ENCODE measurements around the gene TCEANC. TPM values are rescaled to one million over a fixed set of nuclear protein-coding genes. Genes with fewer than 3 reads are reported as not detected.

The TCEANC gene
- total RNA-seq, 1 experiment from 2014 or later: 3.1 TPM

DNA sequence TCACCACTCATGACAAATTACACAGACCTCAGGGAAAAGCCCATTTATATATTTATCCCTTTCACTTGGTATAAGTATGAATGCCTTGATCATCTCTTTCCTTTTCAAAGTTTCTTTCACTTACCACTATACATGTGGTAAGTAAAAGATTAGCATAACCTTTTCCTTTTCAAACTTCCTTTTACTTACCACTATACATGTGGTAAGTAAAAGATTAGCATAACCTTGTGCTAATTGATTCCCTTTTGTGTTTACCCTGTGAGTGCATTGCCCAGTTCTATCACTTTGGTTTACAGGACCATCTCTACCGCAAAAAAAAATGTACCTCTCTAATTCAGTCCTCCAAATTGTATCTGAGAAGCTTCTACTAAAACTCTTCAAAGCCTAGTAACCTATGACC lies 32.7 kb upstream of the TCEANC start:
- TF ChIP-seq, protein P1, sequence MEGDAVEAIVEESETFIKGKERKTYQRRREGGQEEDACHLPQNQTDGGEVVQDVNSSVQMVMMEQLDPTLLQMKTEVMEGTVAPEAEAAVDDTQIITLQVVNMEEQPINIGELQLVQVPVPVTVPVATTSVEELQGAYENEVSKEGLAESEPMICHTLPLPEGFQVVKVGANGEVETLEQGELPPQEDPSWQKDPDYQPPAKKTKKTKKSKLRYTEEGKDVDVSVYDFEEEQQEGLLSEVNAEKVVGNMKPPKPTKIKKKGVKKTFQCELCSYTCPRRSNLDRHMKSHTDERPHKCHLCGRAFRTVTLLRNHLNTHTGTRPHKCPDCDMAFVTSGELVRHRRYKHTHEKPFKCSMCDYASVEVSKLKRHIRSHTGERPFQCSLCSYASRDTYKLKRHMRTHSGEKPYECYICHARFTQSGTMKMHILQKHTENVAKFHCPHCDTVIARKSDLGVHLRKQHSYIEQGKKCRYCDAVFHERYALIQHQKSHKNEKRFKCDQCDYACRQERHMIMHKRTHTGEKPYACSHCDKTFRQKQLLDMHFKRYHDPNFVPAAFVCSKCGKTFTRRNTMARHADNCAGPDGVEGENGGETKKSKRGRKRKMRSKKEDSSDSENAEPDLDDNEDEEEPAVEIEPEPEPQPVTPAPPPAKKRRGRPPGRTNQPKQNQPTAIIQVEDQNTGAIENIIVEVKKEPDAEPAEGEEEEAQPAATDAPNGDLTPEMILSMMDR (conservative IDR thresholded peaks at IDR 0.05): no peak
- Histone ChIP-seq H2BK120ac (ENCODE audit: low read depth, low read length, poor library complexity, severe bottlenecking) (no peak overlapping the region), H4K8ac (replicated peaks; ENCODE audit: insufficient read length, low read depth, low read length) (no peak overlapping the region), H3K23me2 (ENCODE audit: insufficient read length, low read depth, low read length, poor library complexity, severe bottlenecking) (no peaks in the 10 kb centered on the region), H2BK15ac (ENCODE audit: low read depth, low read length) (no peak overlapping the region), H3K56ac (ENCODE audit: insufficient read length, low read depth, low read length) (no peak overlapping the region), H3K27me3 (ENCODE audit: insufficient read depth, low read length) (no peaks in the 10 kb centered on the region), H3K27ac (ENCODE audit: insufficient read length, low read depth, low read length) (peak overlapping the region; percentile 55), H3K79me2 (ENCODE audit: insufficient read depth, low read length) (no peaks in the 10 kb centered on the region), H3K79me1 (ENCODE audit: insufficient read depth, low read depth, low read length, poor library complexity, severe bottlenecking) (no peaks in the 10 kb centered on the region), H4K20me1 (ENCODE audit: control insufficient read depth, insufficient read depth, insufficient read length) (no peaks in the 10 kb centered on the region), H2BK20ac (ENCODE audit: low read depth, low read length, poor library complexity, severe bottlenecking) (no peak overlapping the region), H3K9ac (ENCODE audit: extremely low read depth, insufficient read length, low read length) (no peak overlapping the region), H2BK12ac (ENCODE audit: insufficient read length, low read depth, low read length) (no peak overlapping the region), H3K4me2 (ENCODE audit: insufficient read depth, insufficient read length, low read length) (no peak overlapping the region), H2AK5ac (ENCODE audit: insufficient read length, low read length) (no peak overlapping the region), H4K91ac (ENCODE audit: insufficient read length, low read depth, low read length) (no peak overlapping the region), H2AFZ (ENCODE audit: low read length) (no peak overlapping the region), H2BK5ac (ENCODE audit: insufficient read length, low read length) (no peak overlapping the region), H4K5ac (ENCODE audit: insufficient read length, low read depth, low read length) (no peak overlapping the region), H3K23ac (ENCODE audit: insufficient read length, low read depth, low read length) (no peak overlapping the region), H3K14ac (ENCODE audit: insufficient read depth, low read length) (no peak overlapping the region), H3K9me3 (ENCODE audit: control insufficient read depth, low read depth, low read length) (peaks cover 15% of the 10 kb centered on the region), H3K4me1 (ENCODE audit: insufficient read depth, low read length) (peaks cover 8% of the 10 kb centered on the region; the same call in 1 of the 2 replicates), H3K18ac (ENCODE audit: insufficient read length, low read depth, low read length) (no peak overlapping the region), H3K4ac (ENCODE audit: low read depth, low read length) (no peak overlapping the region), H3T11ph (ENCODE audit: low read length) (no peak overlapping the region)
- Mint-ChIP-seq H3K36me3 (ENCODE audit: insufficient read depth in 1 of 3, low read depth in 3 of 3) (peaks cover 6 to 18% (median 16%) of the 10 kb centered on the region in 3 experiments), H3K4me3 (no peak overlapping the region), H3K27ac (peak overlapping the region in 2 of 3 experiments; percentile 47 to 59; a peak in 5 of 7 replicates), H3K27me3 (ENCODE audit: low read depth) (peaks cover 4% of the 10 kb centered on the region), H3K9me3 (peaks cover 65% of the 10 kb centered on the region in 2 experiments), H3K4me1 (peaks cover 16 to 21% of the 10 kb centered on the region in 2 experiments)
- WGBS (ENCODE audit: extremely low coverage, insufficient read length, low lambda C conversion rate): no CpG with 5 or more reads among the region's 1 CpG
- no peak for DNase-seq

Data from H9 (cell line).